COLO829 (cell line): ENCODE results near the gene SEH1L.
"Not testable (repeated sequence)": the region's sequence is repeated elsewhere in the genome, so short reads cannot be mapped to it uniquely, and the experiment has no call there.

Experiments used
- DNase-seq: peaks from one replicate; pipeline ENCODE4 v3.0.0; 2012; ENCODE audit warnings: low spot score

SEH1L gene

DNA sequence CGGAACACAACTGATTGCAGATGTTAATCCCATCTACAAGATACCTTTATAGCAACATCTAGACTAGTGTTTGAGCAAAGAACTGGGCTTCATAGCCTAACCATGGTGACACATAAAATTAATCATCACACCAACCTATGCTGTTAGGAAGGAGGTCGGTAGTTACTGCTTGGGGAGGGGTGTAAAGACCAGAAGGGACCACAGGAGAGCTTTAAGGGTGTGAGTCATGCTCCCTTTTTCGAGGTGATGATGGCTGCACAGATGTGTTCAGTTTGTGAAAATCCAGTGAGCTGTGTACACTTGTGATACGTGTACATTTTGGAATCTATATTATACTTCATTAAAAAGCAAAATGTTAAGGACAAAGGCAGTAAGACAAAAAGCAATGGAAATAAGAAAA lies 4.6 kb upstream of the SEH1L start:
- no peak for DNase-seq

DNA sequence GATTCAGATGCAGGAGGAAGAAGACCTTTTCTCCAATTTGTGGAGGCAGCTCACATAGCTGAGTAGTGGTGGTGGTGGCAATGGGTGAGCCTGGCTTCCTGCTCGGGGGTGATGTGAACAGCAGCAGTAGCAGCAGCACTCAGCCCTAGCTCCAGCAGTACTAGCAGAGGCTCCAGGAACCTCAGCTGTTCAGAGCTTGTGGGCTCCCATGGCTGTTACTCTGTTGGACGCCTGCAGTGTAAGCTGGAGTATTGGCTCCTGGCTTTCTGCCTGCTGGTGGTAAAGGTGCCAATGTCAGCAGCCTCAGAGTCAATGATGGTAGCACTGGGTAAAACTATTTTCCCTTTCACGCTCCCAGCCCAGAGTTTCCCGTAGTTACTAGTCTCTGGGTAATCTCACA lies 3.1 kb upstream of the SEH1L start:
- DNase-seq = no peak

DNA sequence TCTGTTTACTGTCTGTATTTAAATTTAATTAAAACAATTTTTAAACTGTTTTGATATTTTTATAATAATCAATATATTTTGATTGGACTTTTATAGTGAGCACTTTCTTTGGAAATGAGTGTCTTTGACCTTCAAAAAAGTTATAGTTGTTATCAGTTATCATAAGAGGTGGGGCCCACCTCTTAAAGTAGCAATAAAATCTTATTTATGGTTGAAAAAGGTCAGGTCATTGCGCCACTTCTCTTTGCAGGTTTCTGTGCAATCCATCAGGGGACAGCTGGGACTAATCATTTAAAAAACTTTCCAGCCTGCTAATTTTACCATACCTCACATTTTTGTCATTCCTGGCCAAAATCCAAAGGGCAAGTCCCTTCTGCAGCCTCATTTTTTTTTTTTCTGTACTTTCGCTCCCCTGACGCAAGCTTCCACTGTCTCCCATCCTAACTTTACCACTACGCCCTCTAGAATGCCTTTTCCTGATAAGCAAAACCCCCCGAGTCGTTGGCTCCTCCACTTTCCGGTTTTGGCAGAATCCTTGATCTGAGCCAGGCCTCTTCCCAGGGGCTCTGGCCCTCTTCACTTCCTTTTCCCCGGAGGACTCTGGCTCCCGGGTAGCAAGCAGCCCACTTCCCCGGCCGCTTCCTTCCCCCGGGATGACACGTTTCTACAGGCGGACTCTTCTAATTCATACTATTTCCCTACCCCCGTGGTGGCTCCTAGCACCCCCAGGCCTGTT lies 1.1 kb upstream of the SEH1L start:
- DNase-seq = peak; percentile 10

DNA sequence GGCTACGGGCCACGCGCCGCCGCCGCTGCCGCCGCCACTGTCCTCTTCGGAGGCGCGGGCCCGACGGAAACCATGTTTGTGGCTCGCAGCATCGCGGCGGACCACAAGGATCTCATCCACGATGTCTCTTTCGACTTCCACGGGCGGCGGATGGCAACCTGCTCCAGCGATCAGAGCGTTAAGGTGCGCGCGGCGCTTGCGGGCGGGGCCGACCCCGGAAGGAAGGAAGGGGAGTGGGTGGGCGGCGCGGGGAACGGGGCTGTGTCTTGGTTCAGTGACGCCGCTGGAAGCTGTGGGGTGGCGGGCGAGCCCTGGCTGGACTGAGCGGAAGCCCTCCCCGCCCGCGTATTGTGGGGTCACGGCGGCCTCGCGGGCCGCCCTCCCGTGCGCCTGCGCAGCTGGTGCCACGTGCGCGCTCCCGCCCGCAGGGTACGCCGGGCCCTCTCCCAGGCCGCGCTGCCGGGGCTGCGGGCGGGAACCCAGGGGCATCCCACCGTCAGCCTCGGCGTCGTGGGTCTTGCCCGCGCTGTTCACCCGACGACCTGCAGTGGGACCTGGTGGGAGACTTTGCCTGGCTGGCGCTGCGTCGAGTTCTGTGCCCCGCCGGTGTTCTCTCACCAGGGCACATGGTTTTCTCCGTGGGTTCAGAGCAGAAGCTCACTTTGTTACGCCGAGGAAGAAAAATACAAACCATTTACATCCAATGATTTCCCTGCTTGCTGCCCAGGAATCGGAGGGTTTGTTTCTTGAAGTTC lies 416 bp downstream of the SEH1L start:
- peak; percentile 22 for DNase-seq

DNA sequence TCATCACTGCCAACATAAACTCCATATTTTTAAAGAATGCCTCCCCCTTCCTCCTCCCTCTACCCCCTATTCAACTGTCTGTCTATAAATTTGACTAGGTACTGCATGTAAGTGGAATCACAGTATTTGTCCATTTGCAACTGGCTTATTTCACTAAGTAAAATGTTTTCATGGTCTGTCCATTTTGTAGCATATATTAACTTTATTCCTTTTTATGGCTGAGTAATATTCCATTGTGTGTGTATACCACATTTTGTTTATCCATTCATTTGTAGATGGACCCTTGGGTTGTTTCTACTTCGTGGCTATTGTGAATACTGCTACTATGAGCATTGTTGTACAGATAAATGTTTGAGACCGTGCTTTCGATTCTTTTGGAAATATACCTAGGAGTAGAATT lies 10.7 kb downstream of the SEH1L start:
- no peak for DNase-seq

DNA sequence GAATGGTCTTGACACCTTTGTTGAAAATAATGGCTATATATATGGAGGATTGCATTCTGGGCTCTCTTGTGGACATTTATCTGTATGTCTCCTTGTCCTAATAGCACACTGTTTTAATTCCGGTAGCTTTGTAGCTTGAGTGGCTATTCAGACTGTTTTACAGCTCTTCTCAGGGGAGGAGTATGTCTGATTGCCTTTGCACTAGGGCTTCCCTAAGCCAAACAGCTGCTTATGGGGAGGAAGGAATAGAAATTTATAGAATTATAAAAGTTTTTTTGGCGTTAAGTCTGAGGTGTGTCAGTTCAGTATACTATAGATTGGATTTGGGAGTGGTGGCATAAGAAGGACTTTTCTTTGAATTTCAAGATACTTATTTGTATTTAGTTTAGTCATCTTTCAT lies 12.6 kb downstream of the SEH1L start:
- no peak for DNase-seq

DNA sequence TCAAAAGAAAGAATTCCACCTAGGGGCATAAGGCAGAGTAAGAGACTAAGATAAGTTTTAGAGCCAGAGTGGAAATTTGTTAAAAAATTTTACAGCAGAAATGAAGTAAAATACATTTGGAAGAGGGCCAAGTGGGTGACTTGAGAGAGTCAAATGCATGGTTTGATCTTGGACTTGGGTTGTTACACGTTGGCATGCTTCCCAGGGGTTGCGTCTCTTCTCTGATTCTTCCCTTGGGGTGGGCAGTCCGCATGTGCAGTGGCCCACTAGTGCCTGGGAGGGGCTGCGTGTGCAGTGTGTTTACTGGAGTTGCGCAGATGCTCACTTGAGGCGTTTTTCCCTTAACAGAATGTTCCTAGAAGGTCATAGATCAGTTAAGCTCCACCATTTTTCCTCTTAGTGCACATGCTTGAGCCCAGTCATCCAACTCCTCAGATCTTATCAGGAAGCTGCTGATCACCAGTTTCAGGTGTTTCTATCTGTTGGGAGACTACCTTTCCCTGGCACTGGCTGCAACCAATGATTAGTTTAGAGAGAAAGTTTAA lies 13.1 kb downstream of the SEH1L start:
- DNase-seq = no peak

DNA sequence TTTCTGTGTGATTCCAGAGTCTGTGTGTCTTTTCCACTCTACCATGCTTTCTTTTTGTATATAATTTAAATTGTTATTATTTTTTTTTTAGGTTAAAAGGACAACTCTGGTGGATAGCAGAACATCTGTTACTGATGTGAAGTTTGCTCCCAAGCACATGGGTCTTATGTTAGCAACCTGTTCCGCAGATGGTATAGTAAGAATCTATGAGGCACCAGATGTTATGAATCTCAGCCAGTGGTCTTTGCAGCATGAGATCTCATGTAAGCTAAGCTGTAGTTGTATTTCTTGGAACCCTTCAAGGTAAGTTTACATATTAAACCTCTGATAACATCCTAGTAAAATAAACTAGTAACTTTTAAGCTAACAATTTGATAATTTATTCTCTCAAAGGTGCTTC lies 15.3 kb downstream of the SEH1L start:
- no peak for DNase-seq

DNA sequence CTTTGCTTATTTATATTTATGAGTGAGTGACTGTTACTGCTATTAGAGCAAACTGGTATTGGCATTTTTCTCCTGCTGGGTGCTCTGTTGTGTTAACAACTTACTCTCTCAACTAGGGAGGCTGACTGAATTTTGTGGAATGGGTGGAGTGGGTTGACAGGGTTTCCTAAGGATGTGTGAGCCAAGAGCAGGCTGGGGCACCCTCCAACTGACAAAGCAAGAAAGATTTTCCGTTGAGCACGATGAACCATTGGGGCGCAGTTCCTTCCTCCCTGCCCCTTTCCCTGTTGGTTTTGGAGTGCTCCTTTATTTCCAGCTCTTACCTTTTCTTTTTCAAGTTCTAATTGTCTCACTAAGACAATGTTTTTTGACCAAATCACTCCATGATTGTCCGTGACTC lies 20.3 kb downstream of the SEH1L start:
- no peak for DNase-seq

DNA sequence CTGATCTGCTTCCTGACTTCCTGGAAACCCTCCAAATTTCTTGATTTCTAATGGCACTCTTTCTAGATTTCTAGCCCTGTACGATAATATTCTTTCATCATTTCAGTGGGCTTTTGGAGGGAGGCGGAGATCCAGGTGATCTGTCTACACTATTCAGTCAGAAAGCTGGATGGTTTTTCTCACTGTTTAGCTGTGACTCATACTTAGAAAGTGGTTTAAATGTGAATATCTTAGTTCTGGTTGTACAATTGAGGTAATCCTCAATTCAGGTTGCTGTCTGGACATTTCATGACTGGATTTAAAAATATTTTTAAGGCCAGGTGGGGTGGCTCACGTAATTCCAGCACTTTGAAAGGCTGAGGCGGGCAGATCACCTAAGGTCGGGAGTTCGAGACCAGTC lies 20.8 kb downstream of the SEH1L start:
- no peak for DNase-seq

DNA sequence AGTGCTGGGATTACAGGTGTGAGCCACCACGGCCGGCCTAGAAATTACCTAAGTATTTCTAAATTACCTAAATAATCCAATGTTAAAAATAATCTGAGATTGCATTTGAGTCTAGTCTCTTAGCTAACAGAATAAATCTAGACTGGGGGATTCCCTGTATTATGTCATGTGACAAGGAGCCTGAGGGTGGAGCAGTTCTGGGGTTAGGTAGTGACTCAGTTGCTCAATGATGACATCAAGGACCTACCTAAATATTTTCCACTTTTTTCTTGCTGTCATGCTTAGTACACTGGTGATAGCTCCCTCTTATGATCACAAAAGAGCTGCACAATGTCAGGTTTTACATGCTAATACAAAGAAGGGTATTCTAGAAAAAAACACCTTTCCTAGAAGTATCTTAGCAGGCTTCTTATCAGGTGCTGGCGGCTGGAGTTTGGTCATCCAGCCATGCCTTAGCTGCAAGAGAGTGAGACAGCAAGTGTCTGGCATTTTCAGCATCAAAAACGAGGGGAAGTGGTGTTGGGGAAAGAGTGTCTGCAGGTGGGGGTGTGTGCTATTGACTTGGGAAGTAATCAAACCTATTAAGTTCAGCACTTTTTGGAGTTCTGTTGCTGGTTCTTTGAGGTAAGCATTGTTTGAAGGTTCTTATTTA lies 25.9 kb downstream of the SEH1L start:
- DNase-seq = no peak

DNA sequence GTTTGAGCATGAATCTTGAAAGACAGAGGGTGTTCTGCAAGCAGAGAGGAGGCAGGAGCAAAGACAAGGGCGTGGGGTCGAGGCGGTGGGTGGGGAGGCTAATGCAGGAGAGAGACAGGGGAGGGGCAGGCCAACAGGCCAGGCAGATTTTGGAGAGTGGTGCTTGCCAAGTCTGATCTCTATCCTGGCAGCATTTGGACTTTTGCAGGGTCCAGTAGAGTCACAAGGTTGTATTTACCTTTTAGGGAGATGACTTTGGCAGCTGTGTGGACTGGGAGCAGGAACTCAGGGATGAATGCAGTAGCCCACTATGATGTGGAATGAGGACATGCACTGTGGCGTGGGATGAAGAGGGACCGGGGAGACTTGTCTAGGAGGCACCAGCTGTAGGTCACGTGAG lies 27.7 kb downstream of the SEH1L start:
- DNase-seq = no peak

DNA sequence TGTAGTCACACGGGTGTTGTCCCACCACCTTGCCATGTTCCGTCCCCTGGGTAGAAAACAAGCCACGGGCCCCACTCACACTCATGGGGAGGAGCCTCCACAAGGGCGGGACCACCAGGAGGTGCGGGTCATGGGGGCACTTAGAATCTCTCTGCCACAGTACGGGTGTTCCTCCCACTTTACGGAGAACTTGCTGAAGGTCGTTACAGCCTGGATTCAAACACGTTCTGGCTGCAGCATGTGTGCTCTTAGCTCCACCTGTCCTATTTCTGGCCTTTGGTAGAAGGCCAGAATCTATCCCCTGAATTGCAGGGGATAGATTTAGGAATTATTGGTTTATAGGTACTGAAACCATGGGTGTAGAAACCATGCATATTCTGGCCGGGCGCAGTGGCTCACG lies 28.5 kb downstream of the SEH1L start:
- DNase-seq = no peak

DNA sequence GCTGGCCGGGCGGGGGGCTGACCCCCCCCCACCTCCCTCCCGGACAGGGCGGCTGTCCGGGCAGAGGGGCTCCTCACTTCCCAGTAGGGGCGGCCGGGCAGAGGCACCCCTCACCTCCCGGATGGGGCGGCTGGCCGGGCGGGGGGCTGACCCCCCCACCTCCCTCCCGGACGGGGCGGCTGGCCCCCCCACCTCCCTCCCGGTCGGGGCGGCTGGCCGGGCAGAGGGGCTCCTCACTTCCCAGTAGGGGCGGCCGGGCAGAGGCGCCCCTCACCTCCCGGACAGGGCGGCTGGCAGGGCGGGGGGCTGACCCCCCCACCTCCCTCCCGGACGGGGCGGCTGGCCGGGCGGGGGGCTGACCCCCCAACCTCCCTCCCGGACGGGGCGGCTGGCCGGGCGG lies 32.3 kb downstream of the SEH1L start:
- DNase-seq = not testable (repeated sequence)

DNA sequence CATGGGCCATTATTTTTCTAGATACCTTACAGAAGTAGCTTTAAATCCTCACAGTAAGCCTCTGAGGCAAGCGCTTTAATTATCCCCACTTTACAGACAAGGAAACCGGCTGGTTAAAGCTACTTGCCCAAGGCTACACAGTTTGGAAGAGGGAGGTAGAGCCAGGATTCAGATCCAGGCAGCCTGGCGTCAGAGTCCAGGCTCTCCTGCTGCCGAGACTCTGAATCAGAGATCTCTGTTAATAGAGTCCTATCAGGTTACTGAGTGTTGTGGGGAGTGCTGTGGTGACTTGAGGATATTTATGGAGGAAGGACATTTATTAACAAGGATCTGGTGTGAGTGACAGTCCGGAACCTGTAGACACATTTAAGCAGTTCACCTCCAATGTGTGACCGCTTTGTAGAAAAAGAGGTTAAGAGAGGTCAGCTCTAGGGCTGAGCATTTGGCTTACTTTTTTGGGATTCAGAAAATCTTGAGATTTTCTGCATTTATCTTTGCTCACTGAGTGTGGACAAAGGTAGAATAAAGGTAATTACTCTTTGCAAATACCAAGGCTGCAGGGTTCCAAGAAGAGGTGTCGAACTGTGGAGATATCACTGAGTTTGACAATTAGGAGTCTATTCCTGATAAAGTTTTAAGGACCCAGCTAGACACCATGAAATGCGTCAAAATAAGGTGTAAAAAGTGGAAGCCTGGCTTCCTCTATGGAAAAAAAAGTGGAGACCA lies 41.7 kb downstream of the SEH1L start:
- DNase-seq = no peak

DNA sequence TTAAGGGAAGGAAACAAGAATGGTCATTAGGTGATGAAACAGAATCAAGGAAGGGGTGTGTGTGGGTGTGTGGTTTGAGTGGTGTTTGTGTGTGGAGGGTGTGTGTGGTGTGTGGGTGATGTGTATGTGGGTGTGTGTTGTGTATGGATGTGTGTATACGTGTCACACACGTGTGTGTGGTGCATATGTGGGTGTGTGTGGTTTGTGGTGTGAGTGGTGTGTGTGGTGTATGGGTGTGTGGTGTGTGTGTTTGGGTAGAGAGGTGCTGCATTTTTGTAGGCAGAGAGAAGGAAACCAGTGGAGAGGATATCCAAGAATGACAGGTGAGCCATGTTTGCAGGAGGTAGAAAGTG lies 42.3 kb downstream of the SEH1L start:
- DNase-seq = no peak

DNA sequence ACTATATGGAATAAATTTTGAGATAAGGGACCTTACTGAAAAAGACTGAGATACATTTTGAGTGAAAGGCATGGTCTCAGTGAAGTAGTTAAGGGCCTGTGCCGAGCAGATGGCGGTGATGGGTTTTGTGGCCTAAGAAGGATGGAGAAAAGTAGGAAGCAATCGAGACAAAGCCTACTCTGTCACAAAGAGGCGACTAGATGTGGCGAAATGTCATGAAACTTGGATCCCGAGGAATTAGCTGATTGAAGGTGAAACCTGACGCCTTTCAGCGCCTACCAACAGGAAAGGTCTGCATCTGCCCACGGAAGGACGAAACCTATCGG lies 42.8 kb downstream of the SEH1L start:
- DNase-seq = no peak

DNA sequence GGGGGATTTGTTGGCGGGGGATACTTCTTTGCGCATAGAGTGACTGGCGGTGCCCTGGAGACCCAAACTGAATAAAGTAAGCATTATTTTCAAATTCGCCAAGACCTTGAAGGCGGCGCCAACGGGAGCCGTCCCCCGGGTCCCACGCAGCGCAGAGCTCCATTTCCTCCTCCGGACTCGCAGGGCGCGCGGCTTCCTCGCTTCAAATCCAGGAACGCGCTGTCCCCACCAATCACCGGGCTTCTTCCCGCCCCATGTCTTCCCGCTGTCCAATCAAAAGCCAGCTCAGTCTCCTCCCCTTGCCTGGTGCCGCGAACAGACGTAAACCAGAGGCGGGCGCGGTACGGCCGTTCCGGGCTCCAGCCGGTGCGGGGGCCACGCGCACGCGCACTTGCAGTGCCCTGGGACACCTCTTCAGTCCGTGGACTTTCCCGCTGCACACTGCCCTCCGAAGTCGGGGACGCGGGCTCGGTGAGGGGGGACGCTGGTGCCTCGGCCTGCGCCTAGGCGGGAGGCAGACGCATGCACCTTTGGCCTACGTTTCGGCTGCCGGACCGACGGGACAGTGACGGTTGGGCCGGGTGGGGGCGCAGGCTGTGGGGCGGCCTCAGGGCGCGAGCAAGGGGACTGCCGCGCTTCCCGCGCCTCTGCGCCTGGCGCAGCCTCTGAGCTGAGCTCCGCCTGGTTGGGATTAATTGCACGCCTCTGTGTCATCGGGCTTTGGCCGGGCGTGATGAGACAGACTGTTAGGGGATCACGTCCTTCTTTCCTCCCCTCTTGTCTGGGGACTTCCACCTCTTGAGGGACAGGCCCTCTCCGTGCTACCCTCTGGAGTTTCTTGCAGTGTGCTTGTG lies 43.4 kb downstream of the SEH1L start, which contains the start of gene CEP192:
Gene CEP192 (plus strand): TSS at position 396 of the 854 bp plus-strand sequence. CDS start 8,063 bp downstream, outside the sequence.
- DNase-seq = peak; percentile 89

DNA sequence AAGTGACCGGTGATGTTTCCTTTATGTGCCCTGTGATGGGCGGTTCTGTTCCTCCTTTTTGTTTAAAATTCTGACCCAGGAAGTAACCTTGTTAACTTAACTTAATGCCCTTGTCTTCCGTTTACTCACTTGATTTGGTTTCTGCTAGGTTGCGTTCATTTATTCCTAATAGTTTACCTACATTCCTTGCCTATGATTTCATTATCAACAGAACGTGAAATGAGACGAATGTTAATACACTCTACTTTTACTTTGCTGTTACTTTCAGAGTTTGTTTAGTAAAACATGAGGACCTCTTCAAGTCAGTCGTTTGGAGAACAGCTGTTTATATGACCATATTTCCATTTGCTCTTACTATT lies 44.0 kb downstream of the SEH1L start:
- no peak for DNase-seq

DNA sequence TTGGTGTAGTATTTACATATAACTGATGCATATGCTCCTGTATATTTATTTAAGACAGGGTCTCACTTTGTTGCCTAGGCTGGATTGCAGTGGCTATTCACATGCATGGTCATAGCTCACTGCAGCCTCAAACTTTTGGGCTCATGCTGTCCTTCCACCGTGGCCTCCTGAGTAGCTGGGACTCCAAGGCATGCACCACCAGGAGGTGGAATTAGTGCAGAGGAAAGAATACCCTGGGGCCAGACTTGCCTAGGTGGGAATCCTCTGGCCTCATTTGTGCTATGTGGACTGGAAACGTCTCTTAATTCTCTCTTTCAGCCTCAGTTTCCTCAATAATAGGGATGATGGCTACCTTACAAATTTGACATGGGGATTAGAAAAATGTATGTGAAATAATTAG lies 45.6 kb downstream of the SEH1L start:
- DNase-seq = no peak

DNA sequence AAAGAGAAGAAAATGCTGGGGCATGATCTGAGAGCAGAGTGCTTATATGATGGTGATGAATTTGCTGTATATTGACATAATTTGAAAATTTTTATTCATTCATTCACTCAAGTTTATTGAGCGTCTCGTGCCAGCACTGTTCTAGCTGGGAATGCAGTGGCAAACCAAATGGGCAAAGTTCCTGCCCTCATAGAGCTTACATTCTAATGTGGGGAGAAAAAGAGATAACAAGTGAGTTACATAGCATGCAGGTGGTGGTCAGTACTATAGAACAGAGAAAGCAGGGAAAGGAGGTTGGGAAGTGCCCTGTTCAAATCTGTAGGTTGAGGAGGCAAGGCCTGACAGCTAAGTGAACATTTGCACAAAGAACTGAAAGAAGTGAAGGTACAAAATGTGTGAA lies 47.6 kb downstream of the SEH1L start:
- DNase-seq = no peak
